Stimulated activated CD4-positive, alpha-beta T cell treated with anti-CD3 and anti-CD28 coated beads, Interleukin-1b, Interleukin-23, amount 100 ng/mL, for 24 hours (primary cell): Measurements from ENCODE around the gene PNPLA8.
"Not testable (repeated sequence)": the region's sequence is repeated elsewhere in the genome, so short reads cannot be mapped to it uniquely, and the experiment has no call there.

ENCODE experiments used
- DNase-seq, 4 experiments: peaks; one replicate each; pipeline ENCODE4 v3.0.0-alpha.2; 2020; ENCODE audit warnings: low read depth in 4 of 4, low spot score in 1 of 4

PNPLA8 gene, protein sequence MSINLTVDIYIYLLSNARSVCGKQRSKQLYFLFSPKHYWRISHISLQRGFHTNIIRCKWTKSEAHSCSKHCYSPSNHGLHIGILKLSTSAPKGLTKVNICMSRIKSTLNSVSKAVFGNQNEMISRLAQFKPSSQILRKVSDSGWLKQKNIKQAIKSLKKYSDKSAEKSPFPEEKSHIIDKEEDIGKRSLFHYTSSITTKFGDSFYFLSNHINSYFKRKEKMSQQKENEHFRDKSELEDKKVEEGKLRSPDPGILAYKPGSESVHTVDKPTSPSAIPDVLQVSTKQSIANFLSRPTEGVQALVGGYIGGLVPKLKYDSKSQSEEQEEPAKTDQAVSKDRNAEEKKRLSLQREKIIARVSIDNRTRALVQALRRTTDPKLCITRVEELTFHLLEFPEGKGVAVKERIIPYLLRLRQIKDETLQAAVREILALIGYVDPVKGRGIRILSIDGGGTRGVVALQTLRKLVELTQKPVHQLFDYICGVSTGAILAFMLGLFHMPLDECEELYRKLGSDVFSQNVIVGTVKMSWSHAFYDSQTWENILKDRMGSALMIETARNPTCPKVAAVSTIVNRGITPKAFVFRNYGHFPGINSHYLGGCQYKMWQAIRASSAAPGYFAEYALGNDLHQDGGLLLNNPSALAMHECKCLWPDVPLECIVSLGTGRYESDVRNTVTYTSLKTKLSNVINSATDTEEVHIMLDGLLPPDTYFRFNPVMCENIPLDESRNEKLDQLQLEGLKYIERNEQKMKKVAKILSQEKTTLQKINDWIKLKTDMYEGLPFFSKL

DNA sequence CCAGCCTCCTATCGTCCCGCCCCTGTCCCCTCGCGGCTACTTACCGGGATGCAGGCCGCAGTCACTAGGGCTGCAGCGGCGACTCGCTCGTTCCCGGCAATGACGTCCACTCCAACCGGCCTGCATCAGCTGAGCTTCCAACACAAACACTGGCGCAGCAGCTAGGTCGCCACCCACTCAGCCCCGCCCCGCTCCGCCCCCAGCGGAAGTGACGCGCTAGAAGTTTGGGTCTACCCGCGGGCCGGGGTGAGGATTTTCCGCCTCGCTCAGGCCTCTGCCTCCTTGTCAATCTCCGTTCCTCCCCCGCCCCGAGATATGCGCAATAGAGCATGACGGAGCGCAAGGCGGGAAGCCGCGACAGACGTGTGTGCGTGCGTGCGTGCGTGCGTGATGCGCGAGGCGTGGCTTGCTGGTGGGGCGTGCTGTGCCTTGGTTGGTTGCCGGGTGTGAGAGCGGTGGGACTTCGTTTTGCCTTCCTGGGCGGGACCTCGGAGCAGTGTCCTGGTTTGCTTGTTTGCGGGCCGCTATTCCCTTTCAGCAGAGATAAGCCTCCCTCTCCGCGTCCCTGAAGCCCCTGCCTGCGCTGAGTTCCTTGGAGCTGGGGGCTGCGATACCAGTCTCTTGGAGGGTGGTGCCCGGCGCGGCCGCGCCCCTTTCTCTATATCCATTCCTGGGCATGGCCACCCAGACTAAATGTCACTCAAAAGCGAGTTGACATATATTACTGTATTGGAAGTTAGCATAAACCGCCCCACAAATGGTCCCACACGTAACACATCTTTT lies at the start of gene PNPLA8:
PNPLA8 (minus strand) TSS at position 151 of the 783 bp plus-strand sequence. CDS start 10,644 bp downstream, outside the sequence.
- peak; percentile 100 for DNase-seq

DNA sequence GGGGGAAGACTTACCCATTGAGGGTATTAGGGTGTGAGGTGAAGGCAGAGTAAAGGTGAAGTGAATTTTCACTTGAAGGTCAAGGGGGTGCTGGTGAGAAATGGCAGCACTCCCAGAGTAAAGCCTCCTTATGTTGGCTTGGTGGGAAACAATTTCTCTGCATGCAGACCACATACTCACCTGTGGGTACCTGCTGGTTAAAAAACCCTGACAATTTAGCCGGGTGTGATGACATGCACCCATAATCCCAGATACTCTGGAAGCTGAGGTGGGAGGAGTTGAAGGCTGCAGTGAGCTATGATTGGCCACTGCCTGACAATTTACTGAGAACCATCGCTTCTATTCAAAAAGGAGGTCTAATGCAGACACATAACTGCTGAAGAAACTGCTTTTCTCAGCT lies 49.2 kb upstream of the PNPLA8 start:
- DNase-seq: no peak

DNA sequence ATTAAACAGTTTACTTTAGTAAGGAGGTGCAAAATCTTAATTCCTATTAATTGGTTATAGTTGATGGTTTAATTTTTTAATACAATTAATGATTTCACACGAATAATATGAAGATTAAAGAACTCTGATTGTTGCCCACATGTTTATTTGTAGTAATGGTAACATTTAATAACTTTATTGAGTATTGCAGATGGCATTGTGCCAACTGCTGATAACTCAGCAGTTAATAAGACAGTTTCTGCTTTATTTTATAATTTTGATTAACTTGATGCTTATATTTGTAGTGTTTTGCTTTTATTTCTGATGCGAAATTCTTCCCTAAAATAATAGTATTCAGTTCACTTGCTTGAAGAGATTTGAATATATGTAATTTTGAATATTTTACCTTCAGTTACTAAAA lies 46.5 kb upstream of the PNPLA8 start:
- no peak for DNase-seq

DNA sequence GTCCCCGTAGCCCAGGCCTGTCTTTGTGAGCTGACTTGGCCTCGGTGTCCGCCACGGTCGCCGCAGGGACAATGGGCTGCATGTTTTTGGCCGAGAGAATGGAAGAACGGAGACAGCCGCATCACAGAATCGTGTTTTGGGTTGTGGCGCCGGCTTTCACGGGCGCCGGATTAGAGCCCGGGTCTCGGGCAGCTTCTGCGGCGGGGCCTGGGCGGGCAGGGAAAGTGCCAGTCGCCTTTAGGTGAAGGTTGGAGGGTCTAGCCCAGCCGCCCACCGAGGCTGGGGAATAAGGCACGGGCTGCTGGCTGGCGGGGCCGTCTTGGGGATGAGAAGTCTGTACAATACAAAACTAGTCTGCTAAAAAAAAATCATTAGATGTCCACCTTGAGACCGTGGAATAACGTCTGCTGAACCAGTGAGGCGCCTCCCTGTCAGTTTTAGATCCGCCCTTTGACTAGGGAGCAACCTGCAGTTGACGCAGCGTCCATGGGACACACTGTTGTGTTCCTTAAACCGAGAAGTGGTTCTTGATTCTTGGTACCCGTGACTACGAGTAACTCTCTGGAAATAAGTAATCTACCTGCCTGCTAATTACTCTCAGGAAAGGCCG lies 44.3 kb upstream of the PNPLA8 start:
- DNase-seq: peak; percentile 5 to 20 (median 8)

DNA sequence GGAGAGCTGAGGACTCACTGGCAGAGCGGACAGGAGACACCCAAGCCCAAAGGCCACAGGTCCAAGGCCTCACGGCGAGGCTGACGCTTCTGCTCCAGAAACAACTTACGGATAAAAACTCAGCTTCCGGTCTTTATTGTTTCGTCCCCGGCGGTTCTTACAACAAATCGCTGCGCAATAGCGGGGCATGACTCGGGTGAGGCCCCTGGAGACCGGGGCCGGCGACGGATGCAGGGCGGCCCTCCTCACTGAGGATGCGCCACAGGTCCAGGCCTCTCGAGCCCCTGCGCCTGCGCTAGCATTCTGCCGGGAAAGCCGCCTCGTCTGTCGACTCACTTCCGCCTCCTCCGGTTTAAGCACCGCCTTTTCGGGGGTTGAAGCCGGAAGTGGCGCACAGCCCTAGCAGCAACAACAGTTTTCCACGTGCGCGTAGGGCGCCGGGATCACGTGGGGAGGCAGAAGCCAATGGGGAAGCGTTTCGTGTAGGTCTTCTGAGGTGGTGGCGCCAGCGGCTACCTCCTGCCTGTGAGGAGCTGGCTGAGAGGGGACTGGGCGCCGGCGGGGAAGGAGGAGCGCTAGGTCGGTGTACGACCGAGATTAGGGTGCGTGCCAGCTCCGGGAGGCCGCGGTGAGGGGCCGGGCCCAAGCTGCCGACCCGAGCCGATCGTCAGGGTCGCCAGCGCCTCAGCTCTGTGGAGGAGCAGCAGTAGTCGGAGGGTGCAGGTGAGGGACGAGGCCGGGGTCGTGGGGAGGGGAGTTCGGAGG lies 43.6 kb upstream of the PNPLA8 start, which contains the start of the genes DNAJB9 and THAP5:
DNAJB9 (plus strand) TSS at position 494 of the 765 bp plus-strand sequence. CDS start 1,853 bp downstream, outside the sequence.
THAP5 (minus strand) TSS at position 326 of the 765 bp plus-strand sequence; CDS start at position 189, 137 bp downstream.
- peak; percentile 89 to 99 (median 97) for DNase-seq

DNA sequence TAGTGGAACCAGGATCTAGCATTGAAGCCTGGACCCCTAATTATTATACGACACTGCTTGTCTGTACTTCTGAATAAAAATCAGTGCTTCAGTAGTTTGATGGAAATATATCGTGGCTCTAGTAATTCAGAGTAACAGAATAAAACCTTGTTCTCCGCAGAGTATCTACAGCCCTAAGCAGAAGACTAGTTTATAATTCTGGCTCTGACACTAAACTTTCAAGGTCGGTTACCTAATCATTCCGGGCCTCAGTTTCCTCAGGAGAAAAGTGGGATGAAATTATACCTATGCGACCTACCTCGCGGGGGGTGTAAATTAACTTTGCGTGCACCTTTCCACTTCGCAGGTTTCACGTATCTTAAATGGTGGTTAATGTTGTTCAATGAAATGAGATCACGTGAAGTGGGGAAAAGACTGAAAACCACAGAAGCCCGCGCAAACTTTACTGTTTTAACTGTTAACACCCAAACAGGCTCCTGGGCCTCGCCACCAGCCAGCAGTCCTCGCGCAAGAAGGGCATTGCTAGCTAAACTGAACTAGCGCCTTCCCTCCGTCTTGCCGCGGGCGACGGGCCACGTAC lies 43.0 kb upstream of the PNPLA8 start:
- no peak for DNase-seq

DNA sequence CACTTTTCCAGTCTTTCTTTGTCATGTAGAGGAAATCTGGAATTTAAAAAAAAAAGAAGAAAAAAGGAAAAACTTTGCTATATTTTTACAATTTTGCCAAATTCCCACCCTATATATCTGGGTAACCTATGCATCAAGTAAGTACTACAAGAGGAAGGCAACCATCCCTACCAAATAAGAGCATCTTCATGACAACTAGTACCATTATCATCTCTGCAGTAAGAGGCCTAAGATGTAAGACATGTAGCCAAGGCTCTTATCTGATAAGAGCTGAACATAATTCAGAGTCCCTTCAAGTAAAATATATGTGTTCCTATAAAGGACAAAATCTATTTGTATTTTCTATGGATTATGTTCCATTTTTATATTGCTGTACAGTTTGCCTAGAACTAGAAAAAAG lies 40.1 kb upstream of the PNPLA8 start:
- DNase-seq: no peak

DNA sequence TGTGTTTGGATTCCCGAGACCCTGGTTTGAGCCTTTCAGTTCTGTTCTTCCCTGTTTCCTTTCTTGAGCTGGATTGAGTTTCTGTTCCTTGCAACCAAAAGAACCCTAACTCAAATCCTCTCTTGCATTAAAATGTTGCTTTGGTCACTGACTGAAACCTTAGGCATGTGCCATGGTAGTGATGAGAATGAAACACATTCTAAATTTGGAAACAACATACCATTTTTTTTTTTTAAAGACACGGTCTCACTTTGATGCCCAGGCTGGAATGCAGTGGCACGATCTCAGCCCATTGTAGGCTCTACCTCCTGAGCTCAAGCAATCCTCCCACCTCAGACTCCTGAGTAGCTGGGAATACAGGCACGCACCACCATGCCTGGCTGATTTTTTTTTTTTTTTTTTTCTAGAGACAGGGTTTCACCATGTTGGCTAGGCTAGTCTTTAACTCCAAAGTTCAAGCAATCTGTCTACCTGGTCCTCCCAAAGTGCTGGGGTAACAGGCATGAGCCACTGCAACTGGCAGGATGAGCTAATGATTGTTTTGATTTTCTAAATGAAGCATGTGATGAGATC lies 35.2 kb upstream of the PNPLA8 start:
- no peak for DNase-seq

DNA sequence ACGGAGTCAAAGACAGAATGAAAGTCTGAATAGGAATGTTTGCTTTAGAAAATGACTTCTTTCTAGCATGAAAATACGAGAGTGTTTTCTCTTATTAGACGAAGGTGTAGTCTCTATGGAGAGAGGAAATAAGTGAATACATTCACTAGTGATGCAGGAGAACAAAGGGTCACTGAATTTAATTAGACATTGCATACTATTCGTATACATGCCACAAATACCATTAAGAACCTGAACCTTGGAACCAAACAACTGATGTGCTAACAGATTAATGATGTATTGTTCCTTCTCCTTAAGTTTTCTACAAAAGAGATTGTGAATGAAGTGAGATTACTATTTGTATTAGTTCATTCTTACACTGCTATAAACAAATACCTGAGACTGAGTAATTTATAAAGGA lies 33.3 kb upstream of the PNPLA8 start:
- DNase-seq: no peak

DNA sequence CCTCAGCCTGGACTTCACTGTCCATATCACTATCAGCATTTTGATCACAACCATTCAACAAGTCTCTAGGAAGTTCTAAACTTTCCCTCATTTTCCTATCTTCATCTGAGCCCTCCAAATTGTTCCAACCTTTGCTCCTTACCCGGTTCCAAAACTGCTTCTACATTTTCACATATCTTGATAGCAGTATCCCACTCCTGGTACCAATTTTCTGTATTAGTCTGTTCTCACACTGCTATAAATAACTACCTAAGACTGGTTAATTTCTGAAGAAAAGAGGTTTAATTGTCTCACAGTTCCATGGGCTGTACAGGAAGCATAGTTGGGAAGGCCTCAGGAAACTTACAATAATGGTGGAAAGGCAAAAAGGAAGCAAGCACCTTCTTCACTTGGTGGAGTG lies 31.7 kb upstream of the PNPLA8 start:
- no peak for DNase-seq

DNA sequence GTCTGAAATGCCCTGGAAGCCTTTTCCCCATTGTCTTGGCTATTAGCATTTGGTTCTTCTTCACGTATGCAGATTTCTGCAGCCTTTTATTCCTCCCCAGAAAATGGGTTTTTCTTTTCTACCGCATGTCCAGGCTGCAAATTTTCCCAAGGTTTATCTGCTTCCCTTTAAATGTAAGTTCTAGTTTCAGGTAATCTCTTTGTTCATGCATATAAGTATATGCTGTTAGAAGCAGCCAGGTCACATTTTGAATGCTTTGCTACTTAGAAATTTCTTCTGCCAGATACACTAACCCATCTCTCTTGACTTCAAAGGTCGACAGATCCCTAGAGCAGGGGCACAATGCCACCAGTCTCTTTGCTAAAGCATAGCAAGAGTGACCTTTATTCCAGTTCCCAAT lies 31.3 kb upstream of the PNPLA8 start:
- no peak for DNase-seq

DNA sequence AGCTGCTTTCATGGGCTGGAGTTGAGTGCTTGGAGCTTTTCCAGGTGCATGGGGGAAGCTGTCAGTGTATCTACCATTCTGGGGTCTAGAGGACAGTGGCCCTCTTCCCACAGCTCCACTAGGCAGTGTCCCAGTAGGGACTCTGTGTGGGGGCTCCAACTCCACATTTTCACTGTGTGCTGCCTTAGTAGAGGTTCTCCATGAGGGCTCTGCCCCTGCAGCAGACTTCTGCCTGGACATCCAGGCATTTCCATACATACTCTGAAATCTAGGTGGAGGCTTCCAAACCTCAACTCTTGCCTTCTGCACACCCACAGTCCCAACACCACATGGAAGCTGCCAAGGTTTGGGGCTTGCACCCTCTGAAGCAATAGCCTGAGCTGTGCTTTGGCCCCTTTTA lies 30.7 kb upstream of the PNPLA8 start:
- DNase-seq: not testable (repeated sequence)

DNA sequence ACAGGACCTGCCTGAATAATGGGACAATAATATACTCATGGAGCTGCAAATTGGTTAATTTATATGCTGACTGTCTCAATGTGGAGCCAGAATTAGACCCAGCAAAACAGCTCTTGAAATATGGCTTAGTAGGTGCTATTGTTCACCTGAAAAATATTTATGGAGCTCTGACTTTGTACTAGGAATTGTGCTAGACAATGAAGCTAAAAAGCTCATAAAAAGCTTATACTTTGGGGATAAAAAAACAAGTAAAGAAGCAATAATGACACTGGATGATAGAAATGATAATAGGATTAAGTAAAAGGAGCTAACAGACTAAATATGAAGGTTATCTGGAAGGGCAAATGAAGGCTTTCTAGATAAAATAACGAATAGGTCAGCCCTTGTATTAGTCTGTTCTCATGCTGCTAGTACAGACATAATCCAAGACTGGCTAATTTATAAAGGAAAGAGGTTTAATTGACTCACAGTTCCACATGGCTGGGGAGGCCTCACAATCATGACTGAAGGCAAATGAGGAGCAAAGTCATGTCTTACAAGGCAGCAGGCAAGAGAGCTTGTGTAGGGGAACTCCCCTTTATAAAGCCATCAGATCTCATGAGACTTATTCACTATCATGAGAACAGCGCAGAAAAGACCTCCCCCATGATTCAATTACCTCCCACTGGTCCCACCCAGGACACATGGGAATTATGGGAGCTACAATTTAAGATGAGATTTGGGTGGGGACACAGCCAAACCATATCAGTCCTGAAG lies 22.4 kb upstream of the PNPLA8 start:
- not testable (repeated sequence) for DNase-seq

DNA sequence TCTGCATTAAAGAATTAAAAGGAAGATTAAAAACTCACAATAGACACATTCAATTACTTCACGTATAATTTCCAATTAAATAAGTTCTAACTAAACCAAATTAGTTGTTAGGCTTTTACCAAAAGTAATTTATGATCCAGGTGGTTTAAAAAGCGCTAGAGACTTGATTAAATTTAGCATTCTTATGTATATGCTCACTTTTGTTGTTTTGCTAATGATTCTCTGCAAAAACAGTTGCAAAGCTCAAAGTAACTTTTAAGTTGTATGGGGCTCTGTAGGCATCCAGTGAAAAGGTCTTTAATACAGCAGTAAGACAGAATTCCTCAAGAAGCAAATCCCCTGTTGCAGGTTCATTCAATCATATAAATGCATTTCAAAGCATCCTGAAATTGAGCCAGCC lies 15.5 kb upstream of the PNPLA8 start:
- no peak for DNase-seq

DNA sequence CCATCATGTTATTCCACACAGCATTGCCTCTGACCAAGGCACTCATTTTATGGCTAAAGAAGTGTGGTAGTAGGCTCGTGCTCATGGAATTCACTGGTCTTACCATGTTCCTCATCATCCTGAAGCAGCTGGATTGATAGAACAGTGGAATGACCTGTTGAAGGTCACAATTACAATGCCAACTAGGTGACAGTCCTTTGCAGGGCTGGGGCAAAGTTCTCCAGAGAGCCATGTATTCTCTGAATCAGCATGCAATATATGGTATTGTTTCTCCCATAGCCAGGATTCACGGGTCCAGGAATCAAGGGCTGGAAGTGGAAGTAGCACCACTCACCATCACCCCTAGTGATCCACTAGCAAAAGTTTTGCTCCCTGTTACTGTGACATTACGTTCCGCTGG lies 12.8 kb upstream of the PNPLA8 start:
- DNase-seq: not testable (repeated sequence)

DNA sequence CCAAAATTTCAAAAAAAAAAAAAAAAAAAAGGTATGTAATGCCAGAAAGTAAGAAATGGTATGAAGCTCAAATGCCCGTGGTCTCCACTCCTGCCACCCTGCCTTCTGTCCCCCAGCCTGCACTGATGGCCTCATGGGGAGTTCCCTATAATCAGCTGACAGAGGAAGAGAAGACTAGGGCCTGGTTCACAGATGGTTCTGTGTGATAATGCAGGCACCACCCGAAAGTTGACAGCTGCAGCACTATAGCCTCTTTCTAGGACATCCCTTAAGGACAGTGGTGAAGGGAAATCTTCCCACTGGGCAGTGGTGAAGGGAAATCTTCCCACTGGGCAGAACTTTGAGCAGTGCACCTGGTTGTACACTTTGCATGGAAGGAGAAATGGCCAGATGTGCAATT lies 12.3 kb upstream of the PNPLA8 start:
- not testable (repeated sequence) for DNase-seq

DNA sequence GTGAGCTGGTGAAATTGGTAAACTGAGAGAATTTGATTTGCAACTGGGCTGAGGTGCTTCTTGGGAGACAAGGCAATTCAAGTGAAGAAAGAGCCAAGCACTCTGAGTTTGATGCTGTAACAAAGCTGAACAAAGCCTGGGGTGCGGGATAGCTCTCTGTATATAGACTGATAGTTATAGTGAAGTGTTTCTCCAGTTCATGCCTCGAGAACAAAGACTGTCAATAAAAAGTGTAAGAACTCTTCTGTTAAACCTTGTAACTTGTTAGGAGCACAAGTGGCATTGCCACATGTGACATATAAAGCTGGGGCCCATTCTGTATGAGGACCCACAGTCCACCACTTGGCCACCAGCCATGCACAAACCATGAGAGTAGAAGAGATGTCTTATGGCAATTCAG lies 11.3 kb upstream of the PNPLA8 start:
- no peak for DNase-seq

DNA sequence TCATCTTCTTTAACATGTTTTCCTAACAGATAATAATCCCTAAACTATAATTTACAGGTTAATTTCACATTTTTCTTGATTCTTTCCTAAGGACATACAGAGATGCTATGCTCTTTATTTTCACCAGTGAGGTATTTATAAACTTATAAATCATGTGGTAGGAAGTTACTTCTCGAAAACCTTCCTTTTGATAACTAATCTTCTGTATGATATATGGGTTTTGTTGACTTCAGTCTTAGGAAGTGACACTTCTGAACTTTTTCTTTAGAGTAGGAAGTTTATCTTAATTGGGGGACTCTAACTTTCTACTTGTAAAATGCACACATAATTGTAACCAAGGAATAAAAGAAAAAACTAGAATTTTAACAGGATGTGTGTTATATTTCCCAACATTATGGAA lies 9.8 kb upstream of the PNPLA8 start:
- DNase-seq: no peak

DNA sequence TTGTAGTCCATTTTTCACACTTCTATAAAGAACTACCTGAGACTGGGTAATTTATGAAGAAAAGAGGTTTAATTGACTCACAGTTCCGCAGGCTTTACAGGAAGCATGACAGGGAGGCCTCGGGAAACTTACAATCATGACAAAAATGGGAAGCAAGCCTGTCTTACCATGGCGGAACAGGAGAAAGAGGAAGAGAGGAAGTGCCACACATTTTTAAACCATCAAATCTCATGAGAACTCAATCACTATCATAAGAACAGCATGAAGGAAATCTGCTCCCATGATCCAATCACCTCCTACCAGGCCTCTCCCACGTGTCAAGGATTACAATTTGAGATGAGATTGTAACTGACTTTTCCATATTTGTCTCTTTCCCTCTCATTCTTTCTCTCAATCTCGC lies 9.3 kb upstream of the PNPLA8 start:
- no peak for DNase-seq
